NCI-H2171 treated with DMSO at 0.1 percent for 48 hours (cell line): Measurements from ENCODE around the gene BABAM2.
"Not testable (repeated sequence)": the region's sequence is repeated elsewhere in the genome, so short reads cannot be mapped to it uniquely, and the experiment has no call there.

Experiments used
- DNase-seq: peaks from one replicate; lab custom pipeline; 2025; lab: John Stamatoyannopoulos, UW

Gene BABAM2

DNA sequence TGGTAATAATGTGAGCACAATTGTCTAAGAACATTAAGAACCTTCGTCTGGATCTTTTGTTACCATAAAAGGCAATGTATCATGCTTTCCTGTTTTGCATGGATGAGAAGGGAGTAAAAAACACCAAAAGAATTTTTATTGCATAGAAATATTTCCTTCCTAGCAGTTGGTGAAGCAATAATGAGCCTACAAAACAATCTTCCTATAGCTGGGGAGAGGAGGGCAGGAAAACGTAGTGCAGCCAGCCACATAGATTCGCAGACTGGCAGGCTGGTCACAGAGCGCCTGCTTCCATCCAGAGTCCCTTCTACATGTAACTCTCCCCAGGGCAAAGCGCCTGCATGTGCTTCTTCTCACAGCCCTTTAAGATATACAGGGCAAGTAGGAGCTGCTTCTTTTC is 190.4 kb downstream of the BABAM2 start:
- no peak for DNase-seq

DNA sequence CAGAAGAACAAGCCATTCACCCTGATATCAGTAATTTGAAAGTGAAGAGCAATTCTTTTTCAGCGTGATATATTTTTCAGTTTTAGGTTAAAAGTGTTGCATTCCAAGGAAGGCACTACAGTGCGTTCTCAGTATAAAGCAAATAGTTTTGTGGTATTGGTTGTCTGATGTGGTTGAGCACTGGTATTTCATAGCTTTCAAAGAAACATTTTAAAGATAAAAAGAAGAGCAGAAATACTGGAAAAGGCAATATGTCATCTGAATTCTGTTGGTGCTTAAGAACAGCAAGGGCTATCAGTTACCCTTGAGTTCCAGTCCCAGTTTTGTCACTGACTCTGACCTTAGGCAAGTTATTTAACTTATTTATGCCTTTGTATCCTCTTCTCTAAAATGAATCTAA is 191.6 kb downstream of the BABAM2 start:
- no peak for DNase-seq

GRCh38 chr2:28083476-28083875 is 192.9 kb downstream of the BABAM2 start:
- DNase-seq: no peak

GRCh38 chr2:28084564-28084963 is 194.0 kb downstream of the BABAM2 start:
- no peak for DNase-seq

- DNase-seq: no peak
Measured at GRCh38 chr2:28085201-28085600, 194.7 kb downstream of the BABAM2 start.

DNA sequence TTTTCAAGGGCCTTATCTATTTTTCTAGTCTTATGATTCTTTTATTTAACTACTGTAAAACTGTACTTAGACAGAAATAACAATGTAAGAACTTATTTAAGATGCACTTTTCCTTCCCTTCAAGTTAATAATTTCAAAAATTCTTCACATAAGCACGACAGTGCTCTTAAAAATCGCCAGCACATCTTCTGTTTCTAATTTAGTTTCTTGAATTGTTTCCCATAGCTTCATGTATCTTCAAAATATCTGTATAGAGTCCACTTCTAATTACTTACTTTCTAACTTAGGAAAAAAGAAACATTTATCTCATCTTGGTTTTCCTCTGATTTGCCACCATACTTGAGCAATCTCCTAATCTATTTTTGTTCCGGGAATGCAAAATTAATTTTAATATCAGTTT is 196.1 kb downstream of the BABAM2 start:
- no peak for DNase-seq

DNA sequence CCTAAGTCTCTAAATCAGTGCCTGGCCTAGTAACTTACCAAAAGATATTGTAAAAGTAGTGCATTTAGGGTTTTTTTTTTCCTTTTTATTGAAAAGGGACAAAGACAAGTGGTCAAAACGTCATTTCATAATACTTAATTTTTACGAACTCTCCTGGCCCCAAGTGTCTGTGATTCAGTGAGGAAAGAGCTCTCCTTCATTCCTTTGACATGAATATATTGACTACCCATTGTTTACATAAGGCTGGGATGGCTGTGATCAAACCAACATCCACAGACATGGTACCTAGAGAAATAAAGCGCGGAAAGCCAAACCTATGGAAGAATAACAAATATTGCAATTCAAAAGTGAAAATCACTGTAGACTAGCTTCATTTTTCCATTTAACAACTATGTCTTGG is 198.4 kb downstream of the BABAM2 start:
- no peak for DNase-seq

- DNase-seq: no peak
Measured at GRCh38 chr2:28089486-28089885, 199.0 kb downstream of the BABAM2 start.

DNA sequence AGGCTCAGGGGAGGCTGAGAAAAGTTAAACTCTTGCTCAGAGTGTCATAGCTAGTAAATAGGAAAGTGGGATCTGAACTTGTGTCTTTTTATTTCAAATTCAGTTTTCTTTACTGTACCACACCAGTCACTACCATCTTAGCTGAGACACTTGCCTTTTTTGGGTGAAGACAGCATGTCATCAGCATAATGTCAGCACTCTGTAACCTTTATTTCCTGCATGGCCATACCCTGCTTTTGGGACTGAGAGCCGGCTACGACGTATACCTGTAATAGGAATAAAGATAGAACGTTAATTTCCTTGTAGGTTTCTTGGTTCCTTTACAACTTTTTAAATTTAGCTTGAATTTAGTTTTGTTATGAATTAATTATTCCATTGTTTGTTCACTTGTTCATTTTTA is 202.8 kb downstream of the BABAM2 start:
- DNase-seq: no peak

GRCh38 chr2:28093768-28094167 is 203.2 kb downstream of the BABAM2 start:
- DNase-seq: no peak

DNA sequence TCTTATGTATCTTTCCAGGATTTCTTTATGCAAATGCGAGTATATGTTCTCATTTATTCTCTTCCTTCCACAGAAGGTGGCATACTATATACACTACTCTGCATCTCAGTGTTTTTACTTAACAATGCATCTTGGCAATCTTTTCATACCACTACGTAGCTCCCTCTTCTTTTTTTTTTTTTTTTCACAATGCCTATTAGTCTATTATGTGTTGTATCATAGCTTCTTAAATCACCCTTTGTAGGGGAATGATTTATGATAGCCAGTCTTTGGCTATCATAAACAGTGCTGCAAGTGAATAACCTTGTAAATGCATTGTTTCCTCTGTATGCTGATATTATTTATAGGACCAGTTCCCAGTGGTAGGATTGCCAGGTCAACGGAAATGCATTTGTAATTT is 204.2 kb downstream of the BABAM2 start:
- no peak for DNase-seq

GRCh38 chr2:28095622-28096021 is 205.1 kb downstream of the BABAM2 start:
- DNase-seq: no peak

GRCh38 chr2:28096421-28096820 is 205.9 kb downstream of the BABAM2 start:
- no peak for DNase-seq

- peak; percentile 42 for DNase-seq
Measured at GRCh38 chr2:28098501-28099225, 208.1 kb downstream of the BABAM2 start.

- no peak for DNase-seq
Measured at GRCh38 chr2:28101123-28101522, 210.6 kb downstream of the BABAM2 start.

- DNase-seq: no peak
Measured at GRCh38 chr2:28101892-28102291, 211.4 kb downstream of the BABAM2 start.

DNA sequence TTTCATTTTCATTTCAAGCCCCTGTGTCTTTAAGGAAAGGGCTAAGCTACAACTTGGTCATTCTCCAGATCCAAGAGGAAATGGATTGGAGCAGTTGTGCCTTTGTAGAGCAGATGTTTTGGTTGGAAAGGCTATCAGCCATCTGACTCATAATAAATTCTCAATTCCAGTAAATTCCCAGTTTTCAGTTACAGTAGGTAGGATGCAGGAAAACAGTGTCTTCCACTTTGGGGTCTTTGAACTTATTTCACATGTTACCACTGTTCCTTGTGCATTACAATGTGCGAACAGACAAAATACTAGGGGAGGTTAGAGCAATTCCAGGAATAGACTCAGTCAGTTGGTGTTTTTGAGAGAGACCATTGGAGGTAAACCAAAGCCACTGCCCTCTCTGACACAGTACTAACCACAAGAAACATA is 211.9 kb downstream of the BABAM2 start:
- no peak for DNase-seq

DNA sequence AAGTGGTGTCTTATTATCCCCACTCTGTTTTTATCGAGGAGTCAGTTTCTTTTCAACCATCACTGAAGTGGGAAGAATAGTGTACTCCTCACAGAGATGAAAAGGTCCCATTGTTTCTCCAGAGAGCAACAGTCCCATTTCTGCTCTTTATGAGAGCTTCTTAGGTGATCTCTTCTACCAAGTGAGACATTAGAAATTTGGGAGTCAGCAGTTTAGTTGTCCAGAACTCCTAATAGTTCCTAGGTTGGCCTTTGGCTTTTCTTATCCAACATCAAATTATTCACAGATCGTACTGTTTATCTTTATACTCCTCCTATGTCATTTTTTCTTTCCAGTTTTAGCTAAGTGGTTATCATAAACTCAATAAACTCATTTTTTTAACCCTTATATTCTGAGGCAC is 213.1 kb downstream of the BABAM2 start:
- DNase-seq: no peak

DNA sequence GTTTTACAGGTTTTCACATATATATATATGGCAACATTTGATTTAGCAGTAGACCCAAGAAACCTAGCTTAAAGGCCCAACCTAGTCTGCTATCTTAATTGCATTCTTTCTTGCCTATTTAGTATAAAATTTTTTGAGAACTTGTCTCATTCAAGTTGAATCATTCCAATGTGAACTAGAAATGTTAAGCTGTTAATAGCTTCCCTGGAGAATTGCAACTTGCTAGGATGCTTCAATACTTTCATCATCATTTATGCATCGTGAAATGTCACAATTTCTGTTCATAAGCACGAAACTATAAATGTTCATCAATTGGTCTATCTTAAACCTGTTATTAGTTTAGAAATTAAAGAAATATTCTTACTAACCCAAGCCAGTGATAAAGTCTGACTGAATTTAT is 217.6 kb downstream of the BABAM2 start:
- no peak for DNase-seq

- not testable (repeated sequence) for DNase-seq
Measured at GRCh38 chr2:28113771-28114170, 223.2 kb downstream of the BABAM2 start.

DNA sequence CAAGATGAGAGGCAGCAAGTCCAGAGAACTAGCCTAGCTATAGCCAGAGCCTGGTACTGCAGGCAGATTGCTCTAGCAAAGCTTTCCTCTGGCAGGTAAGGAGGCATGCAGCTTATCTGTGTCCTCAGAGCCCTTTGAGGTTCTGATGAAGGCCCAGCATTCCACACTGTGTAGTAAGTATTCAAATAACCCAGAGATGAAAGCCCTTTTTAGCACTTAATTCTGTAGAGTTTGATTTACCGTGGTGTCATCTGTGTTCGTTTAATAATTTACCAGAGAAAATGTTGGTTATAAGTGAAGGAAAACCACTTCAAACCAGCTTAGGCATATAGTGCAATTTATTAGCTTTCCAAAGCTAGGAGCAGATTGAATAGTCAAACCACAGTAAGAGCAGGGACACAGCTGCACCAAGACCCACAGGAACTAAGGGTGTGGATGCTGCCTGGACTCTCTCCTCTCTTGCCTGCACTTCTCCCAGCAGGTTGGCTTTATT is 226.6 kb downstream of the BABAM2 start:
- DNase-seq: no peak

DNA sequence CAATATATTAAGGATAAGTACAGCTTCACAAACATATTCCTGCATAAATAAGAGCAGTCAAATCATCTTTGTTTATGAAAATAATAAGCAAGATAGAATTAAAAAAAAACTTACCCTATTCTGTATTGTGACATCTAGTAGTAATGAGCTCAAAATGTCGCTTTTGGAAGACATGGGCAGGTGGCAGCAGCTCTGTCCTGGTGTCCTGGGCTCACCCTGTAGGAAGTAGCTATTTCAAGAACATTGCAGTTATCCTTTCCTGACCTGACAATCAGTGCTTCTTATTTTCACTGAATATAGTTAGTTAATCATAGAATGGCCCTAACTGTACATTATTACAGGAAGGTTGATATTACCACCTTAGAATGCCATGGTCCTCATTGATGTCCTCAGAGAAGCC is 229.1 kb downstream of the BABAM2 start:
- no peak for DNase-seq

DNA sequence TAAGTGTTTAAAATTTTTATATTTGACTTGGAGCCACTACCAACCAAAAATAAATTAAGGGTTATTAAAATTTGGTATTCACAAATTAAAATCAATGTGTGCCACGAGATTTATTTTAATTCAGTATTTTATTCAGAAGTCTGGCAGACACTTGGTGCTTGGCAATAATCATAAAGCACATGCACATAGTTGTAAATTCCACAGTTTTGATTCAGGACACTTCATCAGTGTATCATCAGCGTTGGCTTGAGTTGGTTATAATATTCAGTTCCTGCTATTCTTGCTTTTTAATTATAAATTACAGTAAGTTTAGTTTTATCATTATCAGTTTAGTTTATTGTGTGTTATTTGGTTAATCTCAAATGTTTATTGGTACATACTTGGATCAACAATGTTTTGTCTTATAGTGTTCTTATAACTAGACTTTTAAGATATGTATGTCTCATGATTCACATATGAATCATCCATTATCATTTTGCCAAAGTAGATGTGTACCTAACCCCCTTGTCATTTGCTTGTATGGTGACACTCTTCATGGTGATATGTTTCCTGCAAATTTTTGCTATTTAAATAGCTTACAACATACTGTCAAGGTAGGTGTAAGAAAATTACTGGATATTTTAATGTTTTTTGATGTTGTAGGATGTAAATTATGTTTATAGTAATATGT is 237.9 kb downstream of the BABAM2 start:
- no peak for DNase-seq
